Measurements from ENCODE around the gene IL4I1. TPM values are rescaled to one million over a fixed set of nuclear protein-coding genes. Genes with fewer than 3 reads are reported as not detected.

The IL4I1 gene
- polyA plus RNA-seq, 3 donors: 5.6 to 7.6 (median 7.0) TPM

GRCh38 chr19:49929611-49930482, 33.2 kb upstream of the IL4I1 start:
- Histone ChIP-seq H3K79me2 (ENCODE audit: insufficient read depth, low read length) (peaks cover 32% of the 10 kb centered on the region), H2AFZ (ENCODE audit: insufficient read depth, low read depth, low read length, poor library complexity, severe bottlenecking) (peak overlapping the region; percentile 85), H3K4me1 (ENCODE audit: control insufficient read depth in 1 of 2, insufficient read depth in 2 of 2, low read length in 2 of 2) (peaks cover 33 to 49% of the 10 kb centered on the region in 2 donors), H3K27ac (ENCODE audit: low read depth in 1 of 2, low read length in 2 of 2) (peak overlapping the region; percentile 88 to 95), H3K27me3 (ENCODE audit: control insufficient read depth in 2 of 2, insufficient read depth in 2 of 2, low read length in 2 of 2) (no peaks in the 10 kb centered on the region), H4K20me1 (ENCODE audit: insufficient read depth, low read length) (peaks cover 67% of the 10 kb centered on the region), H3K9ac (ENCODE audit: insufficient read depth, low read length, poor library complexity, severe bottlenecking) (peak overlapping the region; percentile 84), H3K9me3 (replicated peaks in 1 of 2; ENCODE audit: control insufficient read depth in 1 of 2, insufficient read depth in 1 of 2, low read length in 2 of 2) (no peaks in the 10 kb centered on the region), H3K36me3 (replicated peaks in 1 of 2; ENCODE audit: control insufficient read depth in 1 of 2, insufficient read depth in 2 of 2, low read length in 2 of 2) (peaks cover 20 to 46% of the 10 kb centered on the region in 2 donors), H3K4me3 (replicated peaks in 1 of 3; ENCODE audit: low read depth in 2 of 3, low read length in 3 of 3) (peak overlapping the region; percentile 82 to 91 (median 83)), H3K4me2 (replicated peaks; ENCODE audit: extremely low read depth, low read length, poor library complexity, severe bottlenecking) (peak overlapping the region; percentile 89)
- Mint-ChIP-seq H3K4me3 (peak overlapping the region; percentile 90 to 97), H3K27me3 (ENCODE audit: low read depth in 3 of 3) (peaks cover 0 to 6% (median 5%) of the 10 kb centered on the region in 3 donors), H3K27ac (peak overlapping the region; percentile 96 to 100 (median 97)), H3K9me3 (peaks cover 0 to 4% (median 0%) of the 10 kb centered on the region in 7 donors), H3K36me3 (peaks cover 37 to 43% of the 10 kb centered on the region in 2 donors), H3K4me1 (peaks cover 45% of the 10 kb centered on the region)
- TF ChIP-seq CTCF (IDR thresholded peaks at IDR 0.05): no peak
- 6% methylated on average over 40 of the region's 43 CpGs for WGBS (ENCODE audit: insufficient coverage)
- DNase-seq: peak; percentile 88 to 96 (median 96)
- intact Hi-C loops (cut with micrococcal nuclease): loop anchor here (2.0 to 5.0 kb wide), 2 partner anchors 43 to 53 kb away; partner anchors contain the start of genes AKT1S1 (in 1 of the 2) and TBC1D17 (in 1 of the 2)

DNA sequence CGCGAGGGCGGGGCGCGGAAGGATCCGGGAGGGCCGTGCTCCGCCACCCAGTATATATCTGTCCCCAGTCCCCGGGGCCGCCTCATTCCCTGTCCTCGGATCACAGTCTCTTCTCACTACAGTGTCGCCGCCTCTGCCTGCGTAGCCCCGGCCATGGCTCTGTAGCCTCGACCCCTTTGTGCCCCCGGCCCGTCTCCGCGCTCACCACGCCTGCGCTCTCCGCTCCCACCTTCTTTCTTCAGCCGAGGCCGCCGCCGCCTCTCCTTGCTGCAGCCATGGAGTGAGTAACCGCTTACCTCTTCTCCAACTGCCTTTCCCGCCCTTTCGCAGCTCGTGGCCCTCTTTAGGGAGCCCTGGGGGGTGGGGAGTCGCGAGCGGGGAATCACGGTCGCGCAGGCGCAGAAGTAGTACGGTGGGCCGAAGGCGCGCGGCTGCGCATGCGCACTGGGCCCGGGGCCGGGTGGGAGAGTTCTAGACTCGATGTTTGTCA, 32.5 kb upstream of the IL4I1 start, which contains the start of the genes ATF5 and NUP62:
TSS of gene ATF5 (plus strand) at position 85 of the 490 bp plus-strand sequence. CDS start 1,646 bp downstream, outside the sequence.
TSS of gene NUP62 (minus strand) at position 384 of the 490 bp plus-strand sequence. CDS start 19,697 bp downstream, outside the sequence.
- Mint-ChIP-seq H3K4me3 (peak within 1 kb of the TSS; percentile 90 to 97), H3K27me3 (ENCODE audit: low read depth in 3 of 3) (peaks cover 0 to 6% (median 2%) of the 10 kb centered on the region in 3 donors), H3K4me1 (peaks cover 50% of the 10 kb centered on the region), H3K36me3 (peaks cover 44 to 50% of the 10 kb centered on the region in 2 donors), H3K9me3 (peaks cover 0 to 4% (median 0%) of the 10 kb centered on the region in 7 donors), H3K27ac (peak within 1 kb of the TSS; percentile 96 to 100 (median 97))
- peak within 1 kb of the TSS; percentile 85 for H2AFZ ChIP-seq (ENCODE audit: insufficient read depth, low read depth, low read length, poor library complexity, severe bottlenecking)
- peaks cover 74% of the 10 kb centered on the region for H4K20me1 ChIP-seq (ENCODE audit: insufficient read depth, low read length)
- H3K79me2 ChIP-seq (ENCODE audit: insufficient read depth, low read length): peaks cover 39% of the 10 kb centered on the region
- intact Hi-C loops (cut with micrococcal nuclease): loop anchor here (2.0 to 5.0 kb wide), 2 partner anchors 42 to 52 kb away; partner anchors contain the start of genes AKT1S1 (in 1 of the 2) and TBC1D17 (in 1 of the 2)
- H3K4me3 ChIP-seq (replicated peaks in 1 of 3; ENCODE audit: low read depth in 2 of 3, low read length in 3 of 3): peak within 1 kb of the TSS; percentile 82 to 91 (median 83)
- WGBS (ENCODE audit: insufficient coverage): under 1% methylated on average over 45 of the region's 48 CpGs
- H3K9ac ChIP-seq (ENCODE audit: insufficient read depth, low read length, poor library complexity, severe bottlenecking): peak within 1 kb of the TSS; percentile 84
- H3K27ac ChIP-seq (ENCODE audit: low read depth in 1 of 2, low read length in 2 of 2): peak within 1 kb of the TSS; percentile 88 to 95
- peaks cover 36 to 56% of the 10 kb centered on the region in 2 donors for H3K4me1 ChIP-seq (ENCODE audit: control insufficient read depth in 1 of 2, insufficient read depth in 2 of 2, low read length in 2 of 2)
- TF ChIP-seq CTCF (IDR thresholded peaks at IDR 0.05): no peak
- peak; percentile 84 to 86 (median 85) for DNase-seq
- H3K27me3 ChIP-seq (ENCODE audit: control insufficient read depth in 2 of 2, insufficient read depth in 2 of 2, low read length in 2 of 2): no peaks in the 10 kb centered on the region
- H3K36me3 ChIP-seq (replicated peaks in 1 of 2; ENCODE audit: control insufficient read depth in 1 of 2, insufficient read depth in 2 of 2, low read length in 2 of 2): peaks cover 26 to 53% of the 10 kb centered on the region in 2 donors
- H3K9me3 ChIP-seq (replicated peaks in 1 of 2; ENCODE audit: control insufficient read depth in 1 of 2, insufficient read depth in 1 of 2, low read length in 2 of 2): no peaks in the 10 kb centered on the region
- peak within 1 kb of the TSS; percentile 89 for H3K4me2 ChIP-seq (replicated peaks; ENCODE audit: extremely low read depth, low read length, poor library complexity, severe bottlenecking)
